Thyroid gland (tissue), 4 donors: ENCODE data around the gene TRMT1L.

Experiments used
- POLR2A ChIP-seq, 2 donors: fragments of 450-650 bp; IDR thresholded peaks; one replicate each; pipeline ENCODE4 v1.6.1; 2017; ENCODE audit warnings: antibody characterized with exemption in 2 of 2, mild to moderate bottlenecking in 2 of 2, moderate library complexity in 1 of 2
- TF ChIP-seq, protein P1 (sequence below), 6 experiments: fragments of 200-600 bp in 3 of 6; fragments of 450-650 bp in 3 of 6; sonication (generic) in 3 of 6; IDR thresholded peaks; one replicate each; pipeline ENCODE4 v1.5.1; 2016 to 2019; ENCODE audit warnings: antibody characterized with exemption in 6 of 6, mild to moderate bottlenecking in 2 of 6, inconsistent platforms in 1 of 6, moderate library complexity in 1 of 6

DNA sequence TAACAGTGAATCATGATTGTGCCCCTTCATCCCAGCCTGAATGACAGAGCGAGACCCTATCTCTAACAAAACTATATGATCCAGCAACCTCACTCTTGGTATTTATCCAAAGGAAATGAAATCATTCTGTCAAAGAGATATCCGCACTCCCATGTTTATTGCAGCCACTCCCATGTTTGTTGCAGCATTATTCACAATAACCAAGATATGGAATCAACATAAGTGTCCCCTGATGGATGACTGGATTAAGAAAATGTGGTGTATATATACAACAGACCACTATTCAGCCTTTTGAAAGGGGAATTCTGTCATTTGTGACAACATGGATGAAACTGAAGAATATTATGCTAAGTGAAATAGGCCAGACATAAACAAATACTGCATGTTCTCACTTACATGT lies 44.4 kb downstream of the TRMT1L start:
- TF ChIP-seq, protein P1, sequence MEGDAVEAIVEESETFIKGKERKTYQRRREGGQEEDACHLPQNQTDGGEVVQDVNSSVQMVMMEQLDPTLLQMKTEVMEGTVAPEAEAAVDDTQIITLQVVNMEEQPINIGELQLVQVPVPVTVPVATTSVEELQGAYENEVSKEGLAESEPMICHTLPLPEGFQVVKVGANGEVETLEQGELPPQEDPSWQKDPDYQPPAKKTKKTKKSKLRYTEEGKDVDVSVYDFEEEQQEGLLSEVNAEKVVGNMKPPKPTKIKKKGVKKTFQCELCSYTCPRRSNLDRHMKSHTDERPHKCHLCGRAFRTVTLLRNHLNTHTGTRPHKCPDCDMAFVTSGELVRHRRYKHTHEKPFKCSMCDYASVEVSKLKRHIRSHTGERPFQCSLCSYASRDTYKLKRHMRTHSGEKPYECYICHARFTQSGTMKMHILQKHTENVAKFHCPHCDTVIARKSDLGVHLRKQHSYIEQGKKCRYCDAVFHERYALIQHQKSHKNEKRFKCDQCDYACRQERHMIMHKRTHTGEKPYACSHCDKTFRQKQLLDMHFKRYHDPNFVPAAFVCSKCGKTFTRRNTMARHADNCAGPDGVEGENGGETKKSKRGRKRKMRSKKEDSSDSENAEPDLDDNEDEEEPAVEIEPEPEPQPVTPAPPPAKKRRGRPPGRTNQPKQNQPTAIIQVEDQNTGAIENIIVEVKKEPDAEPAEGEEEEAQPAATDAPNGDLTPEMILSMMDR (IDR thresholded peaks at IDR 0.05): no peak
- TF ChIP-seq POLR2A (IDR thresholded peaks at IDR 0.05): no peak
